H1 (cell line): ENCODE data around the gene CTNND2. TPM values are rescaled to one million over a fixed set of nuclear protein-coding genes. Genes with fewer than 3 reads are reported as not detected.

Experiments
- CTCF ChIA-PET: fragments of 300-600 bp; sonication (Branson Sonifier 250); formaldehyde crosslinking; loops from one replicate; lab custom pipeline; 2021; ENCODE audit not compliant: partially characterized antibody; lab: Charles Lee
- POLR2A ChIA-PET: fragments of 300-600 bp; sonication (Branson Sonifier 250); formaldehyde crosslinking; loops from one replicate; lab custom pipeline; 2021; ENCODE audit warnings: inconsistent platforms; ENCODE audit not compliant: partially characterized antibody; lab: Charles Lee
- DNase-seq, 2 experiments: peaks; one replicate each; pipeline versions ENCODE4 v3.0.0 to v3.0.0-alpha.2; 2010 to 2022; ENCODE audit warnings: low spot score in 2 of 2, low read depth in 1 of 2, mixed read lengths in 1 of 2
- FAIRE-seq: peaks from 2 replicates; lab custom pipeline; 2011; peaks lifted over from hg19 to GRCh38; lab: Jason Lieb, UNC
- H2AFZ ChIP-seq: 2 replicates; pipeline ENCODE4 v1.8.1; 2012; ENCODE audit warnings: low read length, inconsistent platforms
- H2AK5ac ChIP-seq: 2 replicates; pipeline ENCODE4 v1.6.1; 2013; ENCODE audit warnings: low read depth, low read length
- H2BK120ac ChIP-seq: replicated peaks from 2 replicates; pipeline ENCODE3; 2013; ENCODE audit warnings: low read depth, low read length, inconsistent platforms
- H2BK12ac ChIP-seq: 2 replicates; pipeline ENCODE4 v1.6.1; 2013; ENCODE audit warnings: low read depth, low read length
- H2BK15ac ChIP-seq: 2 replicates; pipeline ENCODE4 v1.6.1; 2013; ENCODE audit warnings: low read length
- H2BK20ac ChIP-seq: 2 replicates; pipeline ENCODE4 v1.6.1; 2013; ENCODE audit warnings: low read length
- H2BK5ac ChIP-seq: 2 replicates; pipeline ENCODE4 v1.6.1; 2013; ENCODE audit warnings: low read depth, low read length
- H3K14ac ChIP-seq: 2 replicates; pipeline ENCODE4 v1.6.1; 2013; ENCODE audit warnings: inconsistent platforms; ENCODE audit not compliant: insufficient read length
- H3K18ac ChIP-seq: 2 replicates; pipeline ENCODE4 v1.6.1; 2013; ENCODE audit warnings: low read length; ENCODE audit errors: extremely low read depth
- H3K23ac ChIP-seq: 2 replicates; pipeline ENCODE4 v1.6.1; 2013; ENCODE audit warnings: inconsistent platforms; ENCODE audit not compliant: insufficient read length
- H3K23me2 ChIP-seq: 2 replicates; pipeline ENCODE4 v1.6.1; 2013; ENCODE audit warnings: low read depth, low read length
- H3K27ac ChIP-seq: 2 replicates; pipeline ENCODE4 v1.6.1; 2011; ENCODE audit warnings: low read depth, low read length, inconsistent platforms
- H3K27me3 ChIP-seq, 4 experiments: replicated peaks in 1 of 4; 1 replicate in 1 of 4; 2 replicates in 3 of 4; pipeline versions ENCODE4 v1.6.1 to v1.8.1; 2011 to 2013; ENCODE audit warnings: low read length in 3 of 4, mild to moderate bottlenecking in 3 of 4, inconsistent platforms in 2 of 4, mixed read lengths in 2 of 4, moderate library complexity in 1 of 4; ENCODE audit not compliant: control insufficient read depth in 3 of 4, insufficient read depth in 3 of 4; ENCODE audit errors: extremely low read depth in 1 of 4
- H3K36me3 ChIP-seq, 4 experiments: 2 replicates each; pipeline versions ENCODE4 v1.6.1 to v1.8.1; 2011 to 2013; ENCODE audit warnings: mild to moderate bottlenecking in 4 of 4, low read length in 3 of 4, moderate library complexity in 2 of 4, control low read depth in 1 of 4, inconsistent platforms in 1 of 4; ENCODE audit not compliant: insufficient read depth in 4 of 4, control insufficient read depth in 2 of 4
- H3K4ac ChIP-seq: replicated peaks from 2 replicates; pipeline ENCODE3; 2013; ENCODE audit warnings: low read length, low read depth, mixed read lengths, inconsistent platforms; ENCODE audit not compliant: insufficient read length
- H3K4me1 ChIP-seq, 4 experiments: replicated peaks in 1 of 4; 1 replicate in 1 of 4; 2 replicates in 3 of 4; pipeline versions ENCODE4 v1.6.1 to v1.8.1; 2011 to 2013; ENCODE audit warnings: low read length in 3 of 4, inconsistent platforms in 2 of 4, mixed read lengths in 1 of 4; ENCODE audit not compliant: insufficient read depth in 4 of 4, control insufficient read depth in 3 of 4
- H3K4me2 ChIP-seq, 2 experiments: 2 replicates each; pipeline versions ENCODE4 v1.6.1 to v1.8.1; 2011 to 2013; ENCODE audit warnings: low read depth in 2 of 2, low read length in 2 of 2, control low read depth in 1 of 2, inconsistent platforms in 1 of 2, mild to moderate bottlenecking in 1 of 2; ENCODE audit not compliant: insufficient read depth in 1 of 2
- H3K4me3 ChIP-seq, 4 experiments: fragments of 200-600, 300-600 bp in 1 of 4; sonication (generic), shearing (Covaris generic), sonication (Bioruptor Twin) in 1 of 4; 2 replicates each; pipeline versions ENCODE4 v1.5.1 to v1.8.1; 2011 to 2016; ENCODE audit warnings: low read length in 4 of 4, low read depth in 3 of 4, control low read depth in 2 of 4, inconsistent platforms in 2 of 4, mild to moderate bottlenecking in 2 of 4, mixed read lengths in 1 of 4, moderate library complexity in 1 of 4; ENCODE audit not compliant: insufficient read depth in 2 of 4; ENCODE audit errors: extremely low read depth in 1 of 4
- H3K56ac ChIP-seq: replicated peaks from 2 replicates; pipeline ENCODE3; 2013; ENCODE audit warnings: low read depth, mild to moderate bottlenecking, mixed read lengths, low read length, inconsistent platforms; ENCODE audit not compliant: insufficient read length
- H3K79me1 ChIP-seq: 2 replicates; pipeline ENCODE4 v1.6.1; 2013; ENCODE audit warnings: low read depth, low read length, control low read depth
- H3K79me2 ChIP-seq, 2 experiments: 2 replicates each; pipeline versions ENCODE4 v1.6.1 to v1.8.1; 2012 to 2013; ENCODE audit warnings: low read length in 2 of 2, mild to moderate bottlenecking in 2 of 2, inconsistent platforms in 1 of 2; ENCODE audit not compliant: insufficient read depth in 2 of 2, control insufficient read depth in 1 of 2
- H3K9ac ChIP-seq, 4 experiments: replicated peaks in 1 of 4; 1 replicate in 1 of 4; 2 replicates in 3 of 4; pipeline versions ENCODE4 v1.6.1 to v1.8.1; 2011 to 2013; ENCODE audit warnings: low read depth in 3 of 4, low read length in 3 of 4, control low read depth in 2 of 4, mild to moderate bottlenecking in 2 of 4, moderate library complexity in 2 of 4, inconsistent platforms in 1 of 4; ENCODE audit errors: extremely low read depth in 1 of 4
- H3K9me3 ChIP-seq, 2 experiments: 2 replicates each; pipeline versions ENCODE4 v1.6.1 to v1.8.1; 2012 to 2013; ENCODE audit warnings: mild to moderate bottlenecking in 2 of 2, moderate library complexity in 2 of 2, control low read depth in 1 of 2, inconsistent platforms in 1 of 2, low read depth in 1 of 2, low read length in 1 of 2, mixed read lengths in 1 of 2; ENCODE audit not compliant: insufficient read depth in 2 of 2
- H4K20me1 ChIP-seq, 2 experiments: replicated peaks in 1 of 2; 2 replicates each; pipeline versions ENCODE3 to v1.8.1; 2011 to 2013; ENCODE audit warnings: inconsistent platforms in 2 of 2, low read length in 2 of 2, mild to moderate bottlenecking in 1 of 2; ENCODE audit not compliant: insufficient read depth in 2 of 2, control insufficient read depth in 1 of 2
- H4K5ac ChIP-seq: 2 replicates; pipeline ENCODE4 v1.6.1; 2013; ENCODE audit warnings: low read length, low read depth, mixed read lengths, inconsistent platforms; ENCODE audit not compliant: insufficient read length
- H4K8ac ChIP-seq: 2 replicates; pipeline ENCODE4 v1.8.0; 2013; ENCODE audit warnings: mild to moderate bottlenecking, moderate library complexity, low read length, inconsistent platforms; ENCODE audit not compliant: insufficient read depth; ENCODE audit errors: extremely low read depth
- H4K91ac ChIP-seq: replicated peaks from 2 replicates; pipeline ENCODE3; 2013; ENCODE audit warnings: low read length, mixed read lengths, inconsistent platforms; ENCODE audit not compliant: insufficient read length
- CBX5 ChIP-seq: fragments of 300-800, 300-1000 bp; sonication (generic); IDR thresholded peaks from 2 replicates; pipeline ENCODE4 v1.7.1; 2016; ENCODE audit warnings: antibody characterized with exemption, low read length, low read depth
- CEBPB ChIP-seq: IDR thresholded peaks from 2 replicates; pipeline ENCODE4 v1.6.1; 2012; ENCODE audit warnings: low read depth, low read length
- RXRA ChIP-seq: IDR thresholded peaks from 2 replicates; pipeline ENCODE4 v1.6.1; 2011; ENCODE audit warnings: low read depth, mild to moderate bottlenecking, low read length, moderate library complexity; ENCODE audit not compliant: insufficient read depth
- SIX5 ChIP-seq: IDR thresholded peaks from 2 replicates; pipeline ENCODE4 v1.6.1; 2011; ENCODE audit warnings: mild to moderate bottlenecking, low read depth, low read length
- SUZ12 ChIP-seq: fragments of 200-600 bp; sonication (generic); IDR thresholded peaks from 2 replicates; pipeline ENCODE4 v1.6.1; 2012; ENCODE audit warnings: mild to moderate bottlenecking, inconsistent platforms, low read length, moderate library complexity, mixed read lengths
- WGBS, 2 experiments: shearing (Covaris generic) in 1 of 2; methylation state at CpG; one replicate each; pipeline versions ENCODE4 v1.1.6 to v1.1.7; 2013 to 2015; ENCODE audit warnings: low lambda C conversion rate in 2 of 2, mixed read lengths in 2 of 2, inconsistent platforms in 1 of 2, low coverage in 1 of 2, missing lambda C conversion rate in 1 of 2; ENCODE audit not compliant: insufficient replicate concordance in 2 of 2, insufficient coverage in 1 of 2, insufficient read length in 1 of 2; ENCODE audit errors: extremely low coverage in 1 of 2, missing lambda C conversion rate in 1 of 2; 5-methylcytosine and 5-hydroxymethylcytosine counted together
- polyA plus RNA-seq, 7 experiments: library from polyadenylated mRNA; depleted of rRNA in 3 of 7; stranded (reverse) in 5 of 7; unstranded in 2 of 7; fragments of >200 nt in 5 of 7; fragments of 200-250 nt in 2 of 7; gene quantifications; 1 replicate in 5 of 7; 2 replicates in 1 of 7; 4 replicates in 1 of 7; pipeline versions ENCODE4 v1.2.1 to v1.2.3, GENCODE V29; 2011 to 2013; ENCODE audit warnings: missing spikeins in 2 of 7, mixed read lengths in 2 of 7
- total RNA-seq: library from RNA; stranded (reverse); fragmentation: NEBNext Ultra II Directional; extraction: Animal tissue kit (Norgen Biotek cat#: 25700); gene quantifications from 2 replicates; pipeline ENCODE4 v1.2.1, GENCODE V29; 2021

Gene CTNND2
- total and polyA plus RNA-seq, 2 of the 8 experiments (the other 6 are each of a cell fraction or from before 2014, with no cell fraction given), result 7.4 to 14.2 TPM

- Histone ChIP-seq H3K9me3 (no peaks in the 10 kb centered on the region), H3K79me2 (no peaks in the 10 kb centered on the region), H3K4ac (no peak overlapping the region), H2BK5ac (no peak overlapping the region), H3K4me2 (no peak overlapping the region), H3K18ac (no peak overlapping the region), H3K23me2 (no peaks in the 10 kb centered on the region), H4K8ac (no peak overlapping the region), H3K23ac (no peak overlapping the region), H3K4me1 (peaks cover 0 to 5% (median 1%) of the 10 kb centered on the region in 4 experiments; a peak in 3 of 7 replicates), H3K14ac (no peak overlapping the region), H4K5ac (no peak overlapping the region), H3K79me1 (no peaks in the 10 kb centered on the region), H3K27ac (no peak overlapping the region), H4K91ac (no peak overlapping the region), H2BK20ac (no peak overlapping the region), H2BK12ac (no peak overlapping the region), H2BK120ac (no peak overlapping the region), H2BK15ac (no peak overlapping the region), H3K27me3 (no peaks in the 10 kb centered on the region), H4K20me1 (no peaks in the 10 kb centered on the region), H2AFZ (no peak overlapping the region), H2AK5ac (no peak overlapping the region), H3K56ac (no peak overlapping the region), H3K4me3 (no peak overlapping the region), H3K9ac (no peak overlapping the region), H3K36me3 (no peaks in the 10 kb centered on the region)
- FAIRE-seq (no peak), DNase-seq (no peak)
- CTCF ChIA-PET, result no interaction called here
- POLR2A ChIA-PET, result no interaction called here
- TF ChIP-seq SIX5, result no peak
- no peak for TF ChIP-seq CBX5
- no peak for TF ChIP-seq RXRA
- TF ChIP-seq CEBPB, result no peak
- no peak for TF ChIP-seq SUZ12
- 93% methylated on average over 4 of the region's 4 CpGs; no CpG with 5 or more reads in 1 of the 2 experiments for WGBS, 2 experiments
Observed at GRCh38 chr5:11622785-11623184, 281.5 kb downstream of the CTNND2 start.
